T-helper 2 cell treated with Interferon-gamma antibody and Interleukin-4, amounts not matched to agents 5 μg/mL and 100 μg/mL, for 36 hours (primary cell): ENCODE results near the gene IFNG.

ENCODE experiments used
- DNase-seq: peaks from one replicate; pipeline ENCODE4 v3.0.0; 2021; ENCODE audit warnings: low spot score
- H3K27ac Mint-ChIP-seq: one replicate; pipeline ENCODE4 v1.8.0; 2021; ENCODE audit warnings: mild to moderate bottlenecking, mixed read lengths
- H3K27me3 Mint-ChIP-seq: one replicate; pipeline ENCODE4 v1.8.0; 2021; ENCODE audit warnings: low read depth, mixed read lengths
- H3K36me3 Mint-ChIP-seq: one replicate; pipeline ENCODE4 v1.8.0; 2021; ENCODE audit warnings: low read depth, mixed read lengths
- H3K4me1 Mint-ChIP-seq: one replicate; pipeline ENCODE4 v1.8.0; 2021; ENCODE audit warnings: low read depth, mixed read lengths
- H3K4me3 Mint-ChIP-seq: one replicate; pipeline ENCODE4 v1.8.0; 2022; ENCODE audit warnings: mild to moderate bottlenecking, moderate library complexity, mixed read lengths
- H3K9me3 Mint-ChIP-seq: one replicate; pipeline ENCODE4 v1.8.0; 2021; ENCODE audit warnings: mixed read lengths

The IFNG gene

DNA sequence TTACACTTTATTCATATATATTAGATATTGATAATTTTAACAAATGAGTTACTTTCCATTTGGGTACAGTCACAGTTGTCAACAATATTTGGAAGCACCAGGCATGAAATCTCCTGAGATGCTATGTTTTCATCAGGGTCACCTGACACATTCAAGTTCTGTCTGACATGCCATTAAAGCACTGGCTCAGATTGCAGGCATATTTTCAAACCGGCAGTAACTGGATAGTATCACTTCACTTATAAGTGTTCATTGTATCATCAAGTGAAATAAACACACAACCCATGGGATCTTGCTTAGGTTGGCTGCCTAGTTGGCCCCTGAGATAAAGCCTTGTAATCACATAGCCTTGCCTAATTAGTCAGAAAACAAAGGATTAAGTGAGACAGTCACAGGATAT is 4.8 kb downstream of the IFNG start:
- Mint-ChIP-seq H3K36me3 (no peaks in the 10 kb centered on the region), H3K4me1 (peaks cover 18% of the 10 kb centered on the region), H3K27me3 (peaks cover 2% of the 10 kb centered on the region), H3K4me3 (no peak overlapping the region), H3K9me3 (no peaks in the 10 kb centered on the region), H3K27ac (no peak overlapping the region)
- DNase-seq, result no peak

DNA sequence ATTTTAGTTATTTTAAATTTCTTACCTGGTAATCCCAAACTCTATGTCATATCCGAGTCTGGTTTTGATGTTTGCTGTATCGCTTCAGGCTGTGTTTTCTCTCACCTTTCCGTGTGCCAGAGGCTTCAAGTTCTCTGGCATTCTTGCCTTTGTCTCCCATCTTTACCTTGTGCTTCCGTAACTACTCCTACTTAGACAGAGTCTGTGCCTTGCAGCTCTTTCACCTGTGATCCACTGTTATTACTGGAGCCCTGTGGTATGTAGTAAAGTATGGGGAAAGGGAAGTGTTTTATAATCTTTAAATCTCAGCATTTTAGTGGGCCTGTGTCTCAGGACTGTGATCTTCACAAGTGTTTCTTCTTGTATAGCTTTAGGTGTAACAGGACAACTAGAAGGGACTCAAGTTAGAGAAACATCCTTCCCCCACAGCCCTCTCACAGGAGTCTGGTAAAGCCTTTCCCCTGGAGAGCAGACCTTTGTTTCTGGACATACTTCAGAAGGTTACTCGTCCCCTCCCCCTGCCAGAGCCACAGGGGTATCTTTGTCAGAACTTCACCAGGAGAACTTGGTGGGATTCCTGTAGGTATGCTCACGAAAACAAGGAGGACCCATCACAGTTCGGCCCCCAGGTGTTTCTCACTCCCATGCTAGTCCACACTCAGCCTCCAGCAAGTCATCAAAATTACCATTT is 11.1 kb downstream of the IFNG start:
- no peak overlapping the region for H3K4me3 Mint-ChIP-seq
- no peak overlapping the region for H3K27ac Mint-ChIP-seq
- H3K4me1 Mint-ChIP-seq, result peaks cover 2% of the 10 kb centered on the region
- no peak for DNase-seq
- no peaks in the 10 kb centered on the region for H3K36me3 Mint-ChIP-seq
- no peaks in the 10 kb centered on the region for H3K9me3 Mint-ChIP-seq
- peaks cover 2% of the 10 kb centered on the region for H3K27me3 Mint-ChIP-seq

DNA sequence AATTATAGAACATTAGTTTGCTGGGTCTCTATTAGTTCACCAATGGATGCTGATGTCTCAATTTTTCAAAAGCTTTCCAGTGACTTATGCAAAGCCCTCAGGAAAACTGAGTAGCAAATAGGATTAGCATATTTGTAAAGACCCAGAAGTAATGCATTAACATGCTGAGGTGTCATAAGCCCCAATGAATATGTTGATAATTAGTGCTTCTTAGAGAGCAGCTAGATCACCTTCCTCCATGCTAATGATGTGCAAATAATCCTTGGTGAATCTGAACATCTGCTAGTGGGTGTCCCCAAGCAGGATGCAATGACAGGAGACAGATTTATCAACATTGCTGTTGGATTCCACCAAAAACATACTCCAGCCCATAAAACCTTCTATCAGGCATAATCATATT is 19.0 kb downstream of the IFNG start:
- Mint-ChIP-seq H3K4me1 (peaks cover 44% of the 10 kb centered on the region), H3K36me3 (peaks cover 4% of the 10 kb centered on the region), H3K4me3 (no peak overlapping the region), H3K27me3 (no peaks in the 10 kb centered on the region), H3K9me3 (peaks cover 7% of the 10 kb centered on the region), H3K27ac (no peak overlapping the region)
- DNase-seq, result no peak

DNA sequence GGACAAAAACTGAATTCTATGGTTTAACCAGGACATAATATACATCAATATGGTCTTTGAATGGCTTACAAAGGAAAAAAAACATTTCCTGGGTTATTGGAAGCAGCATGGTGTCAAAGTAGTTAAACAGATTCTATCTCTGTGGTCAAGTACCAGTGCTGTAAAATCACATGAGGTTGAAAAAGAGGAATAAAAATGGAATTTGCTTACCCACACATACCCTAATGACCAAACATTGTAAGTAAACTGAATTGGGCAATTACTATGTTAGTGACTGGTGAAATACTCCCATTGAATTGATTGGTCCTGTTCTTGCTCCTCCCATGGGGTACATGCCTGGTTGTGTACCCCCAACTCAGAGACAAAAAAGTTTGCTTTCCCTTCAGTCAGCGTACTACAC is 19.6 kb downstream of the IFNG start:
- Mint-ChIP-seq H3K27me3 (no peaks in the 10 kb centered on the region), H3K4me1 (peaks cover 47% of the 10 kb centered on the region)

DNA sequence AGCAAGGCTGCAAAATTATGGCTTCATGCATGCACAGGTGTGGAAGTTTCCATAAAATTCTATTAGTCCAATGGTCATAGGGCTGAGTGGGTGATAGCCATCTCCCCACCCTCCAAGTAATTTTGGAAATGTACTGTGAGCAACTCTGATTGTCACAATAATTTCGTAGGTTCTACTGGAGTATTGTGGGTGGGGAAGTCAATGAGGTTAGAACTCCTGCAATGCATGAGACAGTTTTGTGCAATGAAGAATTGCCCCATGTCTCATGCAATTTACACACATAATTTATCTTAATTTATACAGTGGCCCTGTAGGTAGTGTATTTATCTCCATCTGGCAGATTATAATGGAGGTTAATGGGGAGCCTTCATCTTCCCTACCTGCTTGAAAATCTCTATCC is 20.5 kb downstream of the IFNG start:
- H3K36me3 Mint-ChIP-seq, result peaks cover 4% of the 10 kb centered on the region
- H3K9me3 Mint-ChIP-seq, result peaks cover 7% of the 10 kb centered on the region
- no peak overlapping the region for H3K27ac Mint-ChIP-seq
- peaks cover 47% of the 10 kb centered on the region for H3K4me1 Mint-ChIP-seq
- H3K4me3 Mint-ChIP-seq, result no peak overlapping the region
- no peaks in the 10 kb centered on the region for H3K27me3 Mint-ChIP-seq
- no peak for DNase-seq

More for the DNA sequence above, 19.6 kb downstream of the IFNG start:
- Mint-ChIP-seq H3K27ac (no peak overlapping the region), H3K9me3 (peaks cover 7% of the 10 kb centered on the region), H3K36me3 (peaks cover 4% of the 10 kb centered on the region), H3K4me3 (no peak overlapping the region)
- DNase-seq, result no peak

DNA sequence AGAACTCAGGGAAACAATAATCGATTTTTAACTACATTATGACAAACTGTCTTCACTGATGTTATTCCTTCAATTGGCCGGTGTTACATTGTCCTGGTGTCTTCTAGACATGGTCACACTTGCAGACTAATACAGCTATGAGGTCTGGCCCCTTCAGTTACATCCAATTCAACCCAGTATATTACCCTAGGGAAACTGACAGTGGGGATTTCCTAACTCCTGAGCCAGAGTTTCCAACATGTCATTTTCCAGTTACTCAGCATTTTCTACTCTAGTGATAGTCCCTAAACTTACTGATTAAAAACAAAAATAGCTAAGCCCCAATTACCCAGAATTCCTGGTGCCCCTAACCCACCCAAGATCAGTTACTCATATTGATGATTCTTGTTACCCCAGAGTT is 21.1 kb downstream of the IFNG start:
- Mint-ChIP-seq H3K27ac (no peak overlapping the region), H3K9me3 (peaks cover 12% of the 10 kb centered on the region), H3K4me1 (peaks cover 51% of the 10 kb centered on the region), H3K27me3 (no peaks in the 10 kb centered on the region), H3K4me3 (no peak overlapping the region), H3K36me3 (peaks cover 8% of the 10 kb centered on the region)
- peak; percentile 40 for DNase-seq

DNA sequence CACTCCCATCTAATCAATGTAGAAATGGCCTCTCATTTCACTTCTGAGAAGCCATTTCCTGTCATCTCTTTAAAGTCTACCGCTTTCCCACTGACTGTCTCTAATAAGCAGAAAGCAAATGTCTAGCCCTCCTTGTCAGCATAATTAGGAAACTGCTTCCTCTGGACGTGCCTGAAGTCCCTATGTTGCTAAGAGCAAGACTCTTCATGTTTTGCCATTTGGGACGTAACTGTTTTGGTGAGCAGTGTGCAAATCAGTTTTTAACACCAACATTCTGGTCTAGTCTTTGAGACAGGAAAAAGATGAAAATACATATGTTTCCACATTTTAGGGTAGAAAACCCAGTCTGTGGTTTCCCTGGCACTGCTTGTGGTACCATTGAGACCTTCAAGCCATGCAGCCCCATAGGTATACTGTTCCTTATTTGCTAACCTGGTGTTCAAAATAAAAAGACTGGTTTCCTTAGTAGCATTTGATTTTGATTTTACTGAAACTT is 22.2 kb downstream of the IFNG start:
- H3K36me3 Mint-ChIP-seq, result peaks cover 9% of the 10 kb centered on the region
- peak overlapping the region; percentile 75 for H3K27ac Mint-ChIP-seq
- peaks cover 51% of the 10 kb centered on the region for H3K4me1 Mint-ChIP-seq

DNA sequence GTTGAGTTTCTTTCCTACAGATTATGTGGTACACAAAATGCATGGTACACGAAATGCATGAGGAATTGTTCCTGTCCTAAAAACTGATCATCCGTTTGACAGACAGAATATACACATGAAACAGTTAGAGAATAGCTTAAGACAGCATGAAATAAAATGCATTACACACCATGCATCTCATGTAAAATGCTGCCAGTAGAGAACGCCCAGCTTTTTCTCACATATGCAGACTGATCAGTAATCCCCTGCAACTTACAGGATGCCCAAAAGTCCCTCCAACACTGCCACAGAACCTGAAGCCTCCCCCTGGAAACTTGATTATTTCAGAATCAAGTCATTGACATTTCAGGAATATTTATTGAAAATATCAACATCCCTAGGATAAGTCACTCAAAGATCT is 24.0 kb downstream of the IFNG start:
- Mint-ChIP-seq H3K4me1 (peaks cover 48% of the 10 kb centered on the region), H3K36me3 (peaks cover 24% of the 10 kb centered on the region), H3K27ac (no peak overlapping the region), H3K4me3 (no peak overlapping the region), H3K27me3 (no peaks in the 10 kb centered on the region), H3K9me3 (peaks cover 33% of the 10 kb centered on the region)
- no peak for DNase-seq

More for the DNA sequence above, 22.2 kb downstream of the IFNG start:
- peaks cover 15% of the 10 kb centered on the region for H3K9me3 Mint-ChIP-seq
- peak overlapping the region; percentile 11 for H3K4me3 Mint-ChIP-seq
- H3K27me3 Mint-ChIP-seq, result no peaks in the 10 kb centered on the region
- DNase-seq, result no peak

DNA sequence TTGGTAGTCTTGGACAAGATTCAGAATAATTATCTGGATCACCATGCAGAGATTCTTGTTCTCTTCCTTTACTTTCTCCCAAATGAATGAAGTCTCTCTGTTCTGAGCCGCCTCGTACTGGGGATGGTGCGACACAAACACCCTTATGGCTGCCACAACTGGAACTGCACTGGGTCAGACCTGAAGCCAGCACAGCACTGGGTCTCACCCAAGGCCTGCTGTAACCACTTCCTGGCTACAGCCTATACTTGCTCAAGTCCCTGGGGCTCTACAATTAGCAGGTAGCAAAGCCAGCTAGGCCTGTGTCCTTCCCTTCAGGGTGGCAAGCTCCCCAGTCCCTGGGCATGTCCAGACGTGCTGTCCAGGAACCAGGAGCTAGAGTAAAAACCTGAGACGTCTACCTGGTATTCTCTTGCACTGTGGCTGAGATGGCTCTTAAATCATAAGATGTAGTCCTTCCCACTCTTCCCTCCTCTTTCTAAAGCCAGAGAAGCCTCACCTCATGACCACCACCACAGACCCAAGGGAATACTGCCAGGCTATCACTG is 27.6 kb downstream of the IFNG start:
- Mint-ChIP-seq H3K4me3 (no peak overlapping the region), H3K4me1 (peaks cover 20% of the 10 kb centered on the region), H3K9me3 (peaks cover 58% of the 10 kb centered on the region)

DNA sequence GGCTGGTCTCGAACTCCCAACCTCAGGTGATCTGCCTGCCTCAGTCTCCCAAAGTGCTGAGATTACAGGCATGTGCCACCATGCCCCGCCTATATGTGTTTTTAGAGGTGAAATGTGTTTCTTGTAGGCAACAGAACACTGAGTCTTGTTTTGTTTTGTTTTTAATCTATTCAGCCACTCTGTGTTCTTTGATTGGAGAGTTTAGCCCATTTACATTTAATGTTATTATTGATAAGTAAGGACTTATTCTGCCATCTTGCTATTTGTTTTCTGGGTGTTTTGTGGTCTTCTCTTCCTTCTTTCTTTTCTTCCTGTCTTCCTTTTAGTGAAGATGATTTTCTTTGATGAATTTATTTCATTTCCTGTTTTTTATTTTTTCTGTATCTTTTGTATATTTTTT is 29.6 kb downstream of the IFNG start:
- peaks cover 8% of the 10 kb centered on the region for H3K4me1 Mint-ChIP-seq
- no peak overlapping the region for H3K27ac Mint-ChIP-seq
- H3K27me3 Mint-ChIP-seq, result no peaks in the 10 kb centered on the region
- no peak overlapping the region for H3K4me3 Mint-ChIP-seq
- no peak for DNase-seq
- H3K9me3 Mint-ChIP-seq, result peaks cover 76% of the 10 kb centered on the region
- peaks cover 54% of the 10 kb centered on the region for H3K36me3 Mint-ChIP-seq

More for the DNA sequence above, 27.6 kb downstream of the IFNG start:
- Mint-ChIP-seq H3K27me3 (no peaks in the 10 kb centered on the region), H3K27ac (no peak overlapping the region), H3K36me3 (peaks cover 43% of the 10 kb centered on the region)
- no peak for DNase-seq

DNA sequence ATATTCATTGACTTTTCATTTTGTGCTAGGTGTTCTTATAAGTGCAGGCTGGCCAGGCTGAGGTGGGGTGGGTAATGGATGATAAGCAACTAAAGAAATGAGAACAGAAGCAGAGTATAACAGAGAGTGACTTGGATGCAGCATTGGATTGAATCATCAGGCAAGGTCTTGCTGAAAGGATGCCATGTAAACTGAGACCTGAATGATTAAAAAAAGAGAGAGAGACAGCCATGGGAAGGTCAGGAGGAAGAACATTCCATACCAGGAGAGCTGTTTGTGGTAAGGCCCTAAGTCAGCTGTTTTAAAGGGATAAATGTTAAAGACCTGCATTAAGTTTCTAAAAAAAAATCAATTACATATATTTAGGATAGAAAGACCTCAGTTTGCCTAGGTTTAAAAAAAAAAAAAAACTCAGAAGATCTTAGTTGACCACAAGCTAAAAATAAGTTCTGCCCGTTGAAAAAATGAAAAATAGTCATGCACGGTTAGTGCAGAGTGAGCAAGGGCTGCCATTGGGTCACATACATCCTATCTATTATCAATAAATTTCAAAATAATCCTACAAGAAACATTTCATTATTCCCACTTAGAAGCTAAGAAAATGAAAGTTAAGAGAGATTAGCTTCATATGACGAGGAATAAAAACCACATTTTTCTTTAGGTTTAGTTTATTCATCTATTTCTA is 37.2 kb downstream of the IFNG start:
- H3K4me1 Mint-ChIP-seq, result peaks cover 18% of the 10 kb centered on the region
- no peak for DNase-seq
- H3K36me3 Mint-ChIP-seq, result peaks cover 20% of the 10 kb centered on the region
- no peak overlapping the region for H3K4me3 Mint-ChIP-seq
- H3K27ac Mint-ChIP-seq, result no peak overlapping the region
- peaks cover 28% of the 10 kb centered on the region for H3K9me3 Mint-ChIP-seq
- H3K27me3 Mint-ChIP-seq, result no peaks in the 10 kb centered on the region

DNA sequence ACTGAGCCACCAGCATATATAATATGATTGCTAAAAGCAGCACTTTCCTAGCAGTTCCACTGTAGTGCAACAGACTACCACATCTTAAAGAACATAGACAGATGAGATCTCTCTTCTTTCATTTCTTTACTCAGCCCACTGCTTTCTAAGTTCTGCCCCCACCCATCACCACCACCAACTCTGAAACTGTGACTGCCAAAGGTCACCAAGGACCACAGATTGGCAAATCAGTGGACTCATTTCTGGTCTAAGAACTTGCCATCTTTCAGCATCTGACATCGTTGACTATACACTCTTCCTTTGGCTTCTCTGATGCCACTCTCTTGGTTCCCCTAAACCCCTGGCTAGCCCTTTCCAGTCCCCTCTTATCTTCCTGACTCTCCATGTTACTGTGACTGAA is 38.4 kb downstream of the IFNG start:
- H3K27me3 Mint-ChIP-seq, result no peaks in the 10 kb centered on the region
- H3K36me3 Mint-ChIP-seq, result peaks cover 12% of the 10 kb centered on the region
- peaks cover 16% of the 10 kb centered on the region for H3K9me3 Mint-ChIP-seq
- H3K4me3 Mint-ChIP-seq, result no peak overlapping the region
- peak; percentile 82 for DNase-seq
- H3K4me1 Mint-ChIP-seq, result peaks cover 27% of the 10 kb centered on the region
- H3K27ac Mint-ChIP-seq, result no peak overlapping the region

DNA sequence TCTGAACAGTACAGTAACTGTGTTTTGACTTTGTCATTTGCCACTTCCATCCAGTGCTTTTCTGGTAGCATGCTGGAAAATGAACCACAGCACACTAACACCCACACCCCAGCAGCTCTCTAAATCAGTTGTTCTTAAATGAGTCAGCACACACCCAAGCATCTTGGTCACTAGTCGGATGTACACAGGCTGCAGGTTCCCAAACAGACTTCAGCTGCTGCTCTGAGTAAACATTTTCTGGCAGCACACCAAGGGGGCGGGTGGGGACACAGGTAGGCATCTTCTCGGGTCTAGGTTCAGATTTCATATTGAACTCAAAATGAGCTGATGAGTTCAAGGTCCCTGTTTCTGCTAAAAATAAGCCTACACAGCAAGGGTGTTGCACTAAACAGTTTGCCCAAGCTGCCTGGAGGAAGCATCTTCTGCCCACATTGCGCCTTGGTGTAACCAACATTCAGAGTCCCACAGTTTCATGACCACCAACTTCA is 39.8 kb downstream of the IFNG start:
- Mint-ChIP-seq H3K27ac (peak overlapping the region; percentile 86), H3K4me1 (peaks cover 32% of the 10 kb centered on the region), H3K4me3 (peak overlapping the region; percentile 42), H3K36me3 (peaks cover 8% of the 10 kb centered on the region), H3K27me3 (no peaks in the 10 kb centered on the region), H3K9me3 (peaks cover 4% of the 10 kb centered on the region)
- peak; percentile 82 for DNase-seq

DNA sequence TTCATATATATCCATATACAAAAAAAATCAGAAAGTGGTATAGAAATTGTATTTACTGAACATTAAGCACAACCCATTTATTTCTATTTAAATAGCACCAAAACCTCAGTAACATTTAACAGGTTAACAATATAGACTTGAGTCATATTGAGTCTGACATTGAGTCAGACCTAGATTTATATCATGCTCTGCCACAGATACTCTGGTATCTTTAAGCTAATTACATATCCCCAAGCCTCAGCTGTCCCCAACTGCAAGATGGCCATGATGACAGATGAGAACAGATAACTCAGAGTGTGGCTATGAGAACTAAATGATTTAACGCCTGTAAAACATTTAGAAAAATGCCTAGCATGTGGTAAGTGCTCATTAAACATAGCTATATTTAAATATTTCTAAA is 40.3 kb downstream of the IFNG start:
- H3K36me3 Mint-ChIP-seq, result peaks cover 4% of the 10 kb centered on the region
- H3K27ac Mint-ChIP-seq, result peak overlapping the region; percentile 86
- no peaks in the 10 kb centered on the region for H3K27me3 Mint-ChIP-seq
- peak; percentile 43 for DNase-seq
- H3K4me1 Mint-ChIP-seq, result peaks cover 31% of the 10 kb centered on the region
- no peaks in the 10 kb centered on the region for H3K9me3 Mint-ChIP-seq
- peak overlapping the region; percentile 39 for H3K4me3 Mint-ChIP-seq
